H9 (cell line): ENCODE data around the gene DOCK1. TPM values are rescaled to one million over a fixed set of nuclear protein-coding genes. Genes with fewer than 3 reads are reported as not detected.

ENCODE experiments used
- DNase-seq: peaks from one replicate; pipeline ENCODE4 v3.0.0-alpha.2; 2017
- H2AFZ ChIP-seq: one replicate; pipeline ENCODE4 v1.6.1; 2013; ENCODE audit warnings: mild to moderate bottlenecking, low read length, control low read depth, moderate library complexity
- H2AK5ac ChIP-seq: 2 replicates; pipeline ENCODE4 v1.6.1; 2013; ENCODE audit warnings: low read length, control low read depth, mixed read lengths; ENCODE audit not compliant: insufficient read length
- H2BK120ac ChIP-seq: one replicate; pipeline ENCODE4 v1.6.1; 2013; ENCODE audit warnings: low read depth, mild to moderate bottlenecking, low read length, control low read depth, inconsistent platforms; ENCODE audit not compliant: poor library complexity, severe bottlenecking
- H2BK12ac ChIP-seq: 2 replicates; pipeline ENCODE4 v1.6.1; 2013; ENCODE audit warnings: low read length, control low read depth, mixed read lengths, low read depth; ENCODE audit not compliant: insufficient read length
- H2BK15ac ChIP-seq: 2 replicates; pipeline ENCODE4 v1.6.1; 2013; ENCODE audit warnings: low read depth, low read length, control low read depth
- H2BK20ac ChIP-seq: one replicate; pipeline ENCODE4 v1.6.1; 2013; ENCODE audit warnings: low read depth, mild to moderate bottlenecking, low read length, control low read depth, inconsistent platforms; ENCODE audit not compliant: poor library complexity, severe bottlenecking
- H2BK5ac ChIP-seq: 2 replicates; pipeline ENCODE4 v1.6.1; 2013; ENCODE audit warnings: low read length, control low read depth, mixed read lengths; ENCODE audit not compliant: insufficient read length
- H3K14ac ChIP-seq: 2 replicates; pipeline ENCODE4 v1.6.1; 2013; ENCODE audit warnings: low read length, control low read depth; ENCODE audit not compliant: insufficient read depth
- H3K18ac ChIP-seq: 2 replicates; pipeline ENCODE4 v1.6.1; 2013; ENCODE audit warnings: low read depth, mild to moderate bottlenecking, mixed read lengths, low read length, control low read depth; ENCODE audit not compliant: insufficient read length
- H3K23ac ChIP-seq: 2 replicates; pipeline ENCODE4 v1.6.1; 2013; ENCODE audit warnings: low read length, control low read depth, mixed read lengths, low read depth; ENCODE audit not compliant: insufficient read length
- H3K23me2 ChIP-seq: 2 replicates; pipeline ENCODE4 v1.6.1; 2013; ENCODE audit warnings: low read depth, mild to moderate bottlenecking, mixed read lengths, low read length, control low read depth; ENCODE audit not compliant: insufficient read length, poor library complexity, severe bottlenecking
- H3K27ac ChIP-seq: 2 replicates; pipeline ENCODE4 v1.5.1; 2013; ENCODE audit warnings: low read length, control low read depth, mixed read lengths, low read depth; ENCODE audit not compliant: insufficient read length
- H3K27me3 ChIP-seq: 2 replicates; pipeline ENCODE4 v1.6.1; 2013; ENCODE audit warnings: low read length, control low read depth, inconsistent platforms; ENCODE audit not compliant: insufficient read depth
- H3K4ac ChIP-seq: 2 replicates; pipeline ENCODE4 v1.6.1; 2013; ENCODE audit warnings: low read depth, mild to moderate bottlenecking, control low read depth, inconsistent platforms, low read length, moderate library complexity
- H3K4me1 ChIP-seq: 2 replicates; pipeline ENCODE4 v1.6.1; 2013; ENCODE audit warnings: low read length, control low read depth, inconsistent platforms; ENCODE audit not compliant: insufficient read depth
- H3K4me2 ChIP-seq: 2 replicates; pipeline ENCODE4 v1.6.1; 2013; ENCODE audit warnings: low read length, control low read depth, mixed read lengths; ENCODE audit not compliant: insufficient read length, insufficient read depth
- H3K56ac ChIP-seq: 2 replicates; pipeline ENCODE4 v1.6.1; 2013; ENCODE audit warnings: low read depth, mild to moderate bottlenecking, mixed read lengths, low read length, control low read depth; ENCODE audit not compliant: insufficient read length
- H3K79me1 ChIP-seq: 2 replicates; pipeline ENCODE4 v1.6.1; 2013; ENCODE audit warnings: low read depth, mild to moderate bottlenecking, moderate library complexity, low read length, control low read depth, inconsistent platforms; ENCODE audit not compliant: insufficient read depth, poor library complexity, severe bottlenecking
- H3K79me2 ChIP-seq: 2 replicates; pipeline ENCODE4 v1.6.1; 2013; ENCODE audit warnings: low read length, control low read depth, inconsistent platforms; ENCODE audit not compliant: insufficient read depth
- H3K9ac ChIP-seq: 2 replicates; pipeline ENCODE4 v1.6.1; 2013; ENCODE audit warnings: low read length, control low read depth, mixed read lengths; ENCODE audit not compliant: insufficient read length; ENCODE audit errors: extremely low read depth
- H3K9me3 ChIP-seq: one replicate; pipeline ENCODE4 v1.6.1; 2013; ENCODE audit warnings: low read depth, low read length, inconsistent platforms; ENCODE audit not compliant: control insufficient read depth
- H3T11ph ChIP-seq: one replicate; pipeline ENCODE4 v1.6.1; 2013; ENCODE audit warnings: mild to moderate bottlenecking, low read length, control low read depth, inconsistent platforms
- H4K20me1 ChIP-seq: one replicate; pipeline ENCODE4 v1.6.1; 2013; ENCODE audit not compliant: control insufficient read depth, insufficient read length, insufficient read depth
- H4K5ac ChIP-seq: 2 replicates; pipeline ENCODE4 v1.6.1; 2013; ENCODE audit warnings: low read depth, mild to moderate bottlenecking, mixed read lengths, low read length, control low read depth; ENCODE audit not compliant: insufficient read length
- H4K8ac ChIP-seq: replicated peaks from 2 replicates; pipeline ENCODE4 v1.6.1; 2013; ENCODE audit warnings: low read length, control low read depth, mixed read lengths, low read depth; ENCODE audit not compliant: insufficient read length
- H4K91ac ChIP-seq: 2 replicates; pipeline ENCODE4 v1.6.1; 2013; ENCODE audit warnings: low read depth, mild to moderate bottlenecking, moderate library complexity, mixed read lengths, low read length, control low read depth; ENCODE audit not compliant: insufficient read length
- H3K27ac Mint-ChIP-seq, 3 experiments: 2 replicates in 2 of 3; 3 replicates in 1 of 3; pipeline ENCODE4 v1.8.0; 2020 to 2021; ENCODE audit warnings: mixed read lengths in 3 of 3, mild to moderate bottlenecking in 1 of 3, moderate library complexity in 1 of 3
- H3K27me3 Mint-ChIP-seq: 2 replicates; pipeline ENCODE4 v1.8.0; 2021; ENCODE audit warnings: low read depth, mild to moderate bottlenecking, moderate library complexity, mixed read lengths
- H3K36me3 Mint-ChIP-seq, 3 experiments: 2 replicates in 2 of 3; 3 replicates in 1 of 3; pipeline ENCODE4 v1.8.0; 2020 to 2021; ENCODE audit warnings: low read depth in 3 of 3, mixed read lengths in 3 of 3; ENCODE audit not compliant: insufficient read depth in 1 of 3
- H3K4me1 Mint-ChIP-seq, 2 experiments: 2 replicates each; pipeline ENCODE4 v1.8.0; 2020; ENCODE audit warnings: mixed read lengths in 2 of 2
- H3K4me3 Mint-ChIP-seq, 2 experiments: 2 replicates in 1 of 2; 3 replicates in 1 of 2; pipeline ENCODE4 v1.8.0; 2020 to 2021; ENCODE audit warnings: mild to moderate bottlenecking in 2 of 2, mixed read lengths in 2 of 2, moderate library complexity in 1 of 2
- H3K9me3 Mint-ChIP-seq, 2 experiments: 2 replicates in 1 of 2; 3 replicates in 1 of 2; pipeline ENCODE4 v1.8.0; 2020; ENCODE audit warnings: mild to moderate bottlenecking in 2 of 2, mixed read lengths in 2 of 2, moderate library complexity in 1 of 2
- WGBS: extraction: QIAGEN DNeasy Blood & Tissue Kit; methylation state at CpG from one replicate; pipeline ENCODE4 v1.1.7; 2013; ENCODE audit warnings: missing lambda C conversion rate, low lambda C conversion rate, mixed read lengths; ENCODE audit not compliant: insufficient read length; ENCODE audit errors: extremely low coverage; 5-methylcytosine and 5-hydroxymethylcytosine counted together
- total RNA-seq: library from RNA; stranded (reverse); gene quantifications from 2 replicates; pipeline ENCODE4 v1.2.1, GENCODE V29; 2021
- TF ChIP-seq, protein P1 (sequence below): fragments of 200-600 bp; sonication (generic); conservative IDR thresholded peaks from 3 replicates; pipeline ENCODE4 v1.8.0; 2021; ENCODE audit warnings: antibody characterized with exemption, mild to moderate bottlenecking

The DOCK1 gene
- total RNA-seq, 1 experiment from 2014 or later, result 57.0 TPM

DNA sequence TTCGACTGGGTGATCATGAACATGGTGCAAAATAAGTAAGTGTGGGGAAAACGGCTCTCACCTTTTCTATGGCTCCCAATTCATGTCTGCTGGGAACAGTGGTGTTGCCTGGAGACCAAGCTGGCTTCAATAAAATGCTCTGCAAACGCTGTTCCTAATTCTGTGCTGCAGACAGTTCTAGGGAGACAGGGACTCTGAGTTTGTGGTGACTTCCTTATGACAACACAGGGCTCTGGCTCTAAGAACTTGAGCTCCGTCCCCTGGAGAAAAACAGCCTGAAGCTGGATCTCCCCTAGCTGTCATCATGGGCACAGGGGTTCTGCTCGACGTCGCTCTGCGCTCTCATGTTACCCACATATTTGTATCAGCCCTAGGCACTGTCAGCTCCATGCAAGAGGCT lies 352.2 kb downstream of the DOCK1 start:
- Mint-ChIP-seq H3K9me3 (peaks cover 11 to 18% of the 10 kb centered on the region in 2 experiments), H3K4me1 (peaks cover 0 to 6% of the 10 kb centered on the region in 2 experiments; a peak in 2 of 4 replicates), H3K36me3 (peaks cover 14 to 23% (median 18%) of the 10 kb centered on the region in 3 experiments), H3K4me3 (no peak overlapping the region), H3K27me3 (no peaks in the 10 kb centered on the region), H3K27ac (no peak overlapping the region)
- TF ChIP-seq, protein P1, sequence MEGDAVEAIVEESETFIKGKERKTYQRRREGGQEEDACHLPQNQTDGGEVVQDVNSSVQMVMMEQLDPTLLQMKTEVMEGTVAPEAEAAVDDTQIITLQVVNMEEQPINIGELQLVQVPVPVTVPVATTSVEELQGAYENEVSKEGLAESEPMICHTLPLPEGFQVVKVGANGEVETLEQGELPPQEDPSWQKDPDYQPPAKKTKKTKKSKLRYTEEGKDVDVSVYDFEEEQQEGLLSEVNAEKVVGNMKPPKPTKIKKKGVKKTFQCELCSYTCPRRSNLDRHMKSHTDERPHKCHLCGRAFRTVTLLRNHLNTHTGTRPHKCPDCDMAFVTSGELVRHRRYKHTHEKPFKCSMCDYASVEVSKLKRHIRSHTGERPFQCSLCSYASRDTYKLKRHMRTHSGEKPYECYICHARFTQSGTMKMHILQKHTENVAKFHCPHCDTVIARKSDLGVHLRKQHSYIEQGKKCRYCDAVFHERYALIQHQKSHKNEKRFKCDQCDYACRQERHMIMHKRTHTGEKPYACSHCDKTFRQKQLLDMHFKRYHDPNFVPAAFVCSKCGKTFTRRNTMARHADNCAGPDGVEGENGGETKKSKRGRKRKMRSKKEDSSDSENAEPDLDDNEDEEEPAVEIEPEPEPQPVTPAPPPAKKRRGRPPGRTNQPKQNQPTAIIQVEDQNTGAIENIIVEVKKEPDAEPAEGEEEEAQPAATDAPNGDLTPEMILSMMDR, result no peak
- H2BK5ac ChIP-seq, result no peak overlapping the region
- no peak overlapping the region for H3K4ac ChIP-seq
- H3K9me3 ChIP-seq, result no peaks in the 10 kb centered on the region
- H3T11ph ChIP-seq, result no peak overlapping the region
- DNase-seq, result no peak
- no peak overlapping the region for H2BK120ac ChIP-seq
- no peak overlapping the region for H3K18ac ChIP-seq
- no peak overlapping the region for H3K56ac ChIP-seq
- no peak overlapping the region for H3K4me2 ChIP-seq
- no peak overlapping the region for H2BK12ac ChIP-seq
- H3K23me2 ChIP-seq, result no peaks in the 10 kb centered on the region
- no peaks in the 10 kb centered on the region for H3K4me1 ChIP-seq
- H4K20me1 ChIP-seq, result no peaks in the 10 kb centered on the region
- H4K5ac ChIP-seq, result no peak overlapping the region
- no peaks in the 10 kb centered on the region for H3K79me1 ChIP-seq
- H4K91ac ChIP-seq, result no peak overlapping the region
- no CpG with 5 or more reads among the region's 8 CpGs for WGBS
- no peaks in the 10 kb centered on the region for H3K27me3 ChIP-seq
- no peak overlapping the region for H3K23ac ChIP-seq
- H3K9ac ChIP-seq, result no peak overlapping the region
- H3K79me2 ChIP-seq, result no peaks in the 10 kb centered on the region
- no peak overlapping the region for H3K27ac ChIP-seq
- H3K14ac ChIP-seq, result no peak overlapping the region
- no peak overlapping the region for H2BK20ac ChIP-seq
- H2AK5ac ChIP-seq, result no peak overlapping the region
- no peak overlapping the region for H4K8ac ChIP-seq
- no peak overlapping the region for H2AFZ ChIP-seq
- H2BK15ac ChIP-seq, result no peak overlapping the region
